ENCODE results near the gene ATAD1.

DNA sequence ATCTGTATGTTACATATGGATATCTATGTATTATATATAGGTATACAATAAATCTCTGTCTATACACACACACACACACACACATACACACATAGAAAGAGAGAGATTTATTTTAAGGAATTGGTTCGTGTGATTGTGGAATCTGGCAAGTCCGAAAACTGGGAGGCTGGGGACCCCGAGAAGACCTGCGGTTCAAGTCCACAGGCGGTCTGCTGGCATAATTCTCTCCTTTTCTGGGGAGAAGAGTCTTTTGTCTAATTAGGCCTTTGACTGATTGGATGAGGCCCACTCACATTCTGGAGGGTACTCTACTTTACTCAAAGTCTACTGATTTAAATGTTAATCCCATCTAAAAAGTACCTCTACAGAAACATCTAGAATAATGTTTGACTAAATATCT, 93.2 kb downstream of the ATAD1 start:
- TF ChIP-seq, protein P1, sequence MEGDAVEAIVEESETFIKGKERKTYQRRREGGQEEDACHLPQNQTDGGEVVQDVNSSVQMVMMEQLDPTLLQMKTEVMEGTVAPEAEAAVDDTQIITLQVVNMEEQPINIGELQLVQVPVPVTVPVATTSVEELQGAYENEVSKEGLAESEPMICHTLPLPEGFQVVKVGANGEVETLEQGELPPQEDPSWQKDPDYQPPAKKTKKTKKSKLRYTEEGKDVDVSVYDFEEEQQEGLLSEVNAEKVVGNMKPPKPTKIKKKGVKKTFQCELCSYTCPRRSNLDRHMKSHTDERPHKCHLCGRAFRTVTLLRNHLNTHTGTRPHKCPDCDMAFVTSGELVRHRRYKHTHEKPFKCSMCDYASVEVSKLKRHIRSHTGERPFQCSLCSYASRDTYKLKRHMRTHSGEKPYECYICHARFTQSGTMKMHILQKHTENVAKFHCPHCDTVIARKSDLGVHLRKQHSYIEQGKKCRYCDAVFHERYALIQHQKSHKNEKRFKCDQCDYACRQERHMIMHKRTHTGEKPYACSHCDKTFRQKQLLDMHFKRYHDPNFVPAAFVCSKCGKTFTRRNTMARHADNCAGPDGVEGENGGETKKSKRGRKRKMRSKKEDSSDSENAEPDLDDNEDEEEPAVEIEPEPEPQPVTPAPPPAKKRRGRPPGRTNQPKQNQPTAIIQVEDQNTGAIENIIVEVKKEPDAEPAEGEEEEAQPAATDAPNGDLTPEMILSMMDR (IDR thresholded peaks at IDR 0.05 in 2 of 3, conservative IDR thresholded peaks at IDR 0.05 in 1 of 3; ENCODE audit: insufficient read depth in 2 of 3, low read depth in 1 of 3, low read length in 3 of 3) = no peak
- TF ChIP-seq RFX5 (IDR thresholded peaks at IDR 0.05; ENCODE audit: low read depth, low read length) = no peak
- TF ChIP-seq ZNF311 (CRISPR knock-in tag; IDR thresholded peaks at IDR 0.05) = no peak
- TF ChIP-seq POLR2A (conservative IDR thresholded peaks at IDR 0.05) = no peak
- no peak for TF ChIP-seq MAZ (CRISPR knock-in tag; conservative IDR thresholded peaks at IDR 0.05 in 1 of 2, IDR thresholded peaks at IDR 0.05 in 1 of 2)
- TF ChIP-seq KHSRP (IDR thresholded peaks at IDR 0.05) = no peak
